CD4-positive, alpha-beta T cell (primary cell): ENCODE data around the gene NFIA. TPM values are rescaled to one million over a fixed set of nuclear protein-coding genes. Genes with fewer than 3 reads are reported as not detected.

ENCODE experiments used
- ATAC-seq: fragments of 200-7000 bp; cut with Tn5 transposase; one replicate; pipeline ENCODE4 v1.10.0; 2022; ENCODE audit warnings: mild to moderate bottlenecking; ENCODE audit not compliant: poor library complexity
- CTCF ChIA-PET: fragments of 350-600 bp; sonication (Branson Sonifier 250); formaldehyde crosslinking; loops from one replicate; lab custom pipeline; 2021; ENCODE audit warnings: antibody characterized with exemption, inconsistent platforms; lab: Charles Lee
- POLR2A ChIA-PET: fragments of 350-600 bp; sonication (Branson Sonifier 250); formaldehyde crosslinking; loops from one replicate; lab custom pipeline; 2021; ENCODE audit warnings: antibody characterized with exemption, inconsistent platforms; lab: Charles Lee
- DNase-seq, 14 experiments: peaks; one replicate each; pipeline ENCODE4 v3.0.0-alpha.2; 2013 to 2020; ENCODE audit warnings: mixed read lengths in 2 of 14
- H3K27ac ChIP-seq, 2 donors: one replicate each; pipeline versions ENCODE4 v1.5.1 to v1.7.0; 2013; ENCODE audit warnings: low read length in 2 of 2, low read depth in 1 of 2, mild to moderate bottlenecking in 1 of 2
- H3K27me3 ChIP-seq, 2 experiments: 1 replicate in 1 of 2; 2 replicates in 1 of 2; pipeline versions ENCODE4 v1.6.1 to v1.7.0; 2013; ENCODE audit warnings: low read length in 2 of 2, control low read depth in 1 of 2, mild to moderate bottlenecking in 1 of 2, moderate library complexity in 1 of 2; ENCODE audit not compliant: insufficient read depth in 2 of 2, control insufficient read depth in 1 of 2
- H3K36me3 ChIP-seq: one replicate; pipeline ENCODE4 v1.6.1; 2013; ENCODE audit warnings: low read length, control low read depth; ENCODE audit not compliant: insufficient read depth
- H3K4me1 ChIP-seq: one replicate; pipeline ENCODE4 v1.6.1; 2013; ENCODE audit warnings: low read length, control low read depth; ENCODE audit not compliant: insufficient read depth
- H3K4me3 ChIP-seq: one replicate; pipeline ENCODE4 v1.5.1; 2013; ENCODE audit warnings: mild to moderate bottlenecking, low read length, moderate library complexity
- H3K9me3 ChIP-seq, 2 experiments: 1 replicate in 1 of 2; 2 replicates in 1 of 2; pipeline versions ENCODE4 v1.6.1 to v1.7.0; 2013; ENCODE audit warnings: low read length in 2 of 2, mild to moderate bottlenecking in 2 of 2, control low read depth in 1 of 2, moderate library complexity in 1 of 2; ENCODE audit not compliant: control insufficient read depth in 1 of 2, insufficient read depth in 1 of 2
- H3K27ac Mint-ChIP-seq: one replicate; pipeline ENCODE4 v1.8.0; 2020; ENCODE audit warnings: mixed read lengths
- H3K27me3 Mint-ChIP-seq: one replicate; pipeline ENCODE4 v1.8.0; 2021; ENCODE audit warnings: mixed read lengths
- H3K36me3 Mint-ChIP-seq: one replicate; pipeline ENCODE4 v1.8.0; 2021; ENCODE audit warnings: low read depth, mixed read lengths
- H3K4me1 Mint-ChIP-seq: one replicate; pipeline ENCODE4 v1.8.0; 2021; ENCODE audit warnings: low read depth, mixed read lengths
- H3K4me3 Mint-ChIP-seq: one replicate; pipeline ENCODE4 v1.8.0; 2020; ENCODE audit warnings: mild to moderate bottlenecking, mixed read lengths
- H3K9me3 Mint-ChIP-seq: one replicate; pipeline ENCODE4 v1.8.0; 2020; ENCODE audit warnings: mixed read lengths
- intact Hi-C, 2 experiments: fragments of 100-400 bp; cut with DNase I in 1 of 2; cut with micrococcal nuclease in 1 of 2; formaldehyde crosslinking; loops; one replicate each; pipeline versions ENCODE4 v1.15.1 to v1.9.0; 2023 to 2025; cut with DNase I, micrococcal nuclease
- total RNA-seq, 174 experiments: library from RNA in 2 of 174; stranded (reverse) in 2 of 174; gene quantifications; one replicate each; pipeline ENCODE4 v1.2.3 and lab custom pipeline; 2021 to 2026
- TF ChIP-seq, protein P1 (sequence below): fragments of 200-600 bp; IDR thresholded peaks from one replicate; pipeline ENCODE4 v1.8.0; 2022; ENCODE audit warnings: antibody characterized with exemption, mild to moderate bottlenecking

The NFIA gene
- total RNA-seq, 2 experiments from 2014 or later, result 4.8 to 5.9 TPM

DNA sequence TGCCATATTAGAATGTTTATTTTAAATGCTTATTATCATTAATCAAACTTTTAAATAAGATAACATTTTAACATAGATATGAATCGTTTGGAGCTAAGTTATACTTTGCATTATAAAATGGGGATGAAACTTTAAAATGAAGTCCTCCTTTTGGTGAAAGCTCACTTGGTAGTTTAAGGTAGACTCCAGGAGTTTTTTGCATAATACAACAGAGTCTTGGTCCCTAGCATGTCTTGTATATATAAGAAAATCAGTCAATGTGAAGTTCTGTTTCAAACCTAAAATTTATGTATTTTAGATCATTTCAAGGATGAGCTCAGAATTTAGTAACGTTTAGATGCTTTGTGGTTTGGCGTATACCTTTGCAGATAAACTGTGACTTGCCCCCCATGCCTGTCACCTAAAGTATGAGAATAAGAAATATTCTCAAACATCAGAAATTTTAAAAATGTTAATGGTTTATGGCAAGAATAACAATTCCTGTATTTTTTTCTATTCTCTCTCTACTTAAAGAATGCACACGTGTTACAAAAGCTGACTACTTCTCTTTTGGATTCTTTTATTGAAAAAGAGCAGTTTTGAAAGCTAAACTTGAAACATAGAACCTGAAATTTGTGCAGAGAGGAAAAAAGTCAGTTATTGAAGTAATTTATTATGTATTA is 3.8 kb downstream of the NFIA start:
- Histone ChIP-seq H3K27ac (no peak overlapping the region), H3K9me3 (no peaks in the 10 kb centered on the region), H3K36me3 (no peaks in the 10 kb centered on the region), H3K4me1 (peaks cover 11% of the 10 kb centered on the region), H3K27me3 (no peaks in the 10 kb centered on the region), H3K4me3 (no peak overlapping the region)
- H3K36me3 Mint-ChIP-seq, result peaks cover 10% of the 10 kb centered on the region
- no peak for DNase-seq
- POLR2A ChIA-PET, result interaction anchor here (1.3 to 1.5 kb wide), 2 partner anchors 8 to 36 kb away, joined by 4 to 5 read pairs; no protein-coding TSS in a partner anchor
- ATAC-seq, result no peak
- TF ChIP-seq, protein P1, sequence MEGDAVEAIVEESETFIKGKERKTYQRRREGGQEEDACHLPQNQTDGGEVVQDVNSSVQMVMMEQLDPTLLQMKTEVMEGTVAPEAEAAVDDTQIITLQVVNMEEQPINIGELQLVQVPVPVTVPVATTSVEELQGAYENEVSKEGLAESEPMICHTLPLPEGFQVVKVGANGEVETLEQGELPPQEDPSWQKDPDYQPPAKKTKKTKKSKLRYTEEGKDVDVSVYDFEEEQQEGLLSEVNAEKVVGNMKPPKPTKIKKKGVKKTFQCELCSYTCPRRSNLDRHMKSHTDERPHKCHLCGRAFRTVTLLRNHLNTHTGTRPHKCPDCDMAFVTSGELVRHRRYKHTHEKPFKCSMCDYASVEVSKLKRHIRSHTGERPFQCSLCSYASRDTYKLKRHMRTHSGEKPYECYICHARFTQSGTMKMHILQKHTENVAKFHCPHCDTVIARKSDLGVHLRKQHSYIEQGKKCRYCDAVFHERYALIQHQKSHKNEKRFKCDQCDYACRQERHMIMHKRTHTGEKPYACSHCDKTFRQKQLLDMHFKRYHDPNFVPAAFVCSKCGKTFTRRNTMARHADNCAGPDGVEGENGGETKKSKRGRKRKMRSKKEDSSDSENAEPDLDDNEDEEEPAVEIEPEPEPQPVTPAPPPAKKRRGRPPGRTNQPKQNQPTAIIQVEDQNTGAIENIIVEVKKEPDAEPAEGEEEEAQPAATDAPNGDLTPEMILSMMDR, result no peak
- no peaks in the 10 kb centered on the region for H3K9me3 Mint-ChIP-seq
- H3K27me3 Mint-ChIP-seq, result no peaks in the 10 kb centered on the region
- CTCF ChIA-PET, result interaction anchor here (0.6 to 1.6 kb wide), 5 partner anchors 12 to 36 kb away, joined by 3 to 5 read pairs (median 3); no protein-coding TSS in a partner anchor
- intact Hi-C loops, result no loop called here
- H3K4me3 Mint-ChIP-seq, result no peak overlapping the region
- H3K4me1 Mint-ChIP-seq, result peaks cover 15% of the 10 kb centered on the region
- no peak overlapping the region for H3K27ac Mint-ChIP-seq

DNA sequence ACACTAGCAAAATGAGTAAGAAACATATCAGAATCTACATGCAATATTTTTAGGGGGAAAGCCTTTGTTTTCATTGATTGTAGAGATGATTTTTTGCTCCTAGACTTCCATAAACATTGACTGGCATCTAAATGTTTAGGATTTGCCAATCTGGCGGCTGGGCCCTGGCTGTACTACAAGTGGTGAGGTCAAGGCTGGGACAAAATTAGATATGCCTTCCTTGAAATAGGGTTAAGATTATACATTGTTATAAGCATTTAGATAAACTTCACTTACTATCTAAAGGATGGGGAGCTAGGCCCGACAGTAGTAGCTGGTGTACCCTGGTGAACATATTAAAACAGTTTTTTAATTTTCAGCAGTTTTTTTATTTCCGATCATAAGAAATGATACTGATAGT is 5.2 kb downstream of the NFIA start:
- no peak overlapping the region for H3K27ac ChIP-seq
- no peaks in the 10 kb centered on the region for H3K9me3 ChIP-seq
- ATAC-seq (no peak), DNase-seq (no peak)
- Mint-ChIP-seq H3K9me3 (no peaks in the 10 kb centered on the region), H3K36me3 (peaks cover 7% of the 10 kb centered on the region), H3K27ac (no peak overlapping the region), H3K27me3 (no peaks in the 10 kb centered on the region), H3K4me1 (peaks cover 9% of the 10 kb centered on the region), H3K4me3 (no peak overlapping the region)
- H3K4me3 ChIP-seq, result no peak overlapping the region
- H3K36me3 ChIP-seq, result no peaks in the 10 kb centered on the region
- ChIA-PET CTCF (no interaction called here), POLR2A (no interaction called here)
- TF ChIP-seq, protein P1, result no peak
- intact Hi-C loops, result no loop called here
- H3K4me1 ChIP-seq, result peaks cover 3% of the 10 kb centered on the region
- no peaks in the 10 kb centered on the region for H3K27me3 ChIP-seq

DNA sequence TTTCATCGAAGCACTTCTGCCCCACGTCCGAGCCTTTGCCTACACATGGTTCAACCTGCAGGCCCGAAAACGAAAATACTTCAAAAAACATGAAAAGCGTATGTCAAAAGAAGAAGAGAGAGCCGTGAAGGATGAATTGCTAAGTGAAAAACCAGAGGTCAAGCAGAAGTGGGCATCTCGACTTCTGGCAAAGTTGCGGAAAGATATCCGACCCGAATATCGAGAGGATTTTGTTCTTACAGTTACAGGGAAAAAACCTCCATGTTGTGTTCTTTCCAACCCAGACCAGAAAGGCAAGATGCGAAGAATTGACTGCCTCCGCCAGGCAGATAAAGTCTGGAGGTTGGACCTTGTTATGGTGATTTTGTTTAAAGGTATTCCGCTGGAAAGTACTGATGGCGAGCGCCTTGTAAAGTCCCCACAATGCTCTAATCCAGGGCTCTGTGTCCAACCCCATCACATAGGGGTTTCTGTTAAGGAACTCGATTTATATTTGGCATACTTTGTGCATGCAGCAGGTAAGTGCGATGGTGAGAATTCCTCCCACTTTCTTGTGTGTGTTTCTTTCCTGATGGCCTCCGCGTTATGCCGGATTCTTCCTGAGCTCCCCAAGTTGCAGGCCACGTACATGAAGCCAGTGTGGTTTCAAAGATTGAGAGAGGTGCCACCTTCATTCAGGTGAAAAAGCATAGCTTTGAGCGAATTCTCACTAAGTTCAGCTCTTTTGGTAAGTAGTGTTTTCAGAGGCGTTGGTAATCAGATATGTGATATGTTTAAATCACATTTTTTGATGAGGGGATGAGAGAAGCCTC is 6.0 kb downstream of the NFIA start:
- H3K36me3 Mint-ChIP-seq, result peaks cover 5% of the 10 kb centered on the region
- ChIA-PET CTCF (interaction anchor here (0.6 to 1.0 kb wide), 2 partner anchors 10 to 11 kb away, joined by 3 to 5 read pairs; no protein-coding TSS in a partner anchor), POLR2A (interaction anchor here (0.9 to 1.6 kb wide), 2 partner anchors 10 to 11 kb away, joined by 3 read pairs; no protein-coding TSS in a partner anchor)
- H3K4me3 Mint-ChIP-seq, result no peak overlapping the region
- intact Hi-C loops, result no loop called here
- H3K4me1 Mint-ChIP-seq, result peaks cover 9% of the 10 kb centered on the region
- no peak overlapping the region for H3K27ac Mint-ChIP-seq
- H3K9me3 Mint-ChIP-seq, result no peaks in the 10 kb centered on the region
- H3K4me1 ChIP-seq, result peaks cover 3% of the 10 kb centered on the region
- ATAC-seq (no peak), DNase-seq (no peak)
- H3K27me3 ChIP-seq, result no peaks in the 10 kb centered on the region
- no peaks in the 10 kb centered on the region for H3K27me3 Mint-ChIP-seq
- H3K4me3 ChIP-seq, result no peak overlapping the region
- no peaks in the 10 kb centered on the region for H3K36me3 ChIP-seq
- H3K9me3 ChIP-seq, result no peaks in the 10 kb centered on the region
- TF ChIP-seq, protein P1, result no peak
- no peak overlapping the region for H3K27ac ChIP-seq
